Measurements from ENCODE around the gene NFKBIL1. TPM values are rescaled to one million over a fixed set of nuclear protein-coding genes. Genes with fewer than 3 reads are reported as not detected.

Gene NFKBIL1
- total RNA-seq, 1 donor from 2014 or later = 13.4 TPM

GRCh38 chr6:31575335-31575901 is 28.0 kb downstream of the NFKBIL1 start, which contains the start of gene TNF:
Gene TNF (plus strand): TSS chr6:31575565. CDS start chr6:31575742, 177 bp downstream.
- H3K9me3 Mint-ChIP-seq (ENCODE audit: unreplicated experiment) = no peaks in the 10 kb centered on the region
- no peaks in the 10 kb centered on the region for H3K36me3 Mint-ChIP-seq (ENCODE audit: low read depth, unreplicated experiment)
- no peak for DNase-seq (ENCODE audit: low spot score)
- no peak within 1 kb of the TSS for H3K27ac Mint-ChIP-seq (ENCODE audit: unreplicated experiment)
- peaks cover 15% of the 10 kb centered on the region for H3K4me1 Mint-ChIP-seq (ENCODE audit: unreplicated experiment)
- TF ChIP-seq CTCF (IDR thresholded peaks at IDR 0.05; ENCODE audit: unreplicated experiment) = no peak
- peaks cover 9% of the 10 kb centered on the region for H3K27me3 Mint-ChIP-seq (ENCODE audit: unreplicated experiment)
- no peak within 1 kb of the TSS for H3K4me3 Mint-ChIP-seq (ENCODE audit: unreplicated experiment)

- Mint-ChIP-seq H3K27me3 (ENCODE audit: unreplicated experiment) (peaks cover 11% of the 10 kb centered on the region), H3K4me3 (ENCODE audit: unreplicated experiment) (no peak overlapping the region), H3K27ac (ENCODE audit: unreplicated experiment) (no peak overlapping the region), H3K4me1 (ENCODE audit: unreplicated experiment) (peaks cover 18% of the 10 kb centered on the region), H3K36me3 (ENCODE audit: low read depth, unreplicated experiment) (no peaks in the 10 kb centered on the region), H3K9me3 (ENCODE audit: unreplicated experiment) (no peaks in the 10 kb centered on the region)
- no peak for DNase-seq (ENCODE audit: low spot score)
- no peak for TF ChIP-seq CTCF (IDR thresholded peaks at IDR 0.05; ENCODE audit: unreplicated experiment)
Observed at GRCh38 chr6:31575952-31576685, 28.7 kb downstream of the NFKBIL1 start.

- Mint-ChIP-seq H3K4me3 (ENCODE audit: unreplicated experiment) (no peak overlapping the region), H3K36me3 (ENCODE audit: low read depth, unreplicated experiment) (no peaks in the 10 kb centered on the region), H3K27ac (ENCODE audit: unreplicated experiment) (no peak overlapping the region), H3K9me3 (ENCODE audit: unreplicated experiment) (no peaks in the 10 kb centered on the region), H3K27me3 (ENCODE audit: unreplicated experiment) (peaks cover 11% of the 10 kb centered on the region), H3K4me1 (ENCODE audit: unreplicated experiment) (peaks cover 20% of the 10 kb centered on the region)
- no peak for TF ChIP-seq CTCF (IDR thresholded peaks at IDR 0.05; ENCODE audit: unreplicated experiment)
- DNase-seq (ENCODE audit: low spot score) = no peak
Observed at GRCh38 chr6:31576897-31577578, 29.6 kb downstream of the NFKBIL1 start.

DNA sequence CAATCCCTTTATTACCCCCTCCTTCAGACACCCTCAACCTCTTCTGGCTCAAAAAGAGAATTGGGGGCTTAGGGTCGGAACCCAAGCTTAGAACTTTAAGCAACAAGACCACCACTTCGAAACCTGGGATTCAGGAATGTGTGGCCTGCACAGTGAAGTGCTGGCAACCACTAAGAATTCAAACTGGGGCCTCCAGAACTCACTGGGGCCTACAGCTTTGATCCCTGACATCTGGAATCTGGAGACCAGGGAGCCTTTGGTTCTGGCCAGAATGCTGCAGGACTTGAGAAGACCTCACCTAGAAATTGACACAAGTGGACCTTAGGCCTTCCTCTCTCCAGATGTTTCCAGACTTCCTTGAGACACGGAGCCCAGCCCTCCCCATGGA is 30.2 kb downstream of the NFKBIL1 start:
- DNase-seq (ENCODE audit: low spot score) = no peak
- TF ChIP-seq CTCF (IDR thresholded peaks at IDR 0.05; ENCODE audit: unreplicated experiment) = no peak
- Mint-ChIP-seq H3K4me3 (ENCODE audit: unreplicated experiment) (no peak overlapping the region), H3K36me3 (ENCODE audit: low read depth, unreplicated experiment) (no peaks in the 10 kb centered on the region), H3K27me3 (ENCODE audit: unreplicated experiment) (peaks cover 10% of the 10 kb centered on the region), H3K27ac (ENCODE audit: unreplicated experiment) (no peak overlapping the region), H3K9me3 (ENCODE audit: unreplicated experiment) (no peaks in the 10 kb centered on the region), H3K4me1 (ENCODE audit: unreplicated experiment) (peaks cover 20% of the 10 kb centered on the region)

Data from endothelial cell (in vitro differentiated cells).